ENCODE measurements around the gene POP5.

POP5 gene

DNA sequence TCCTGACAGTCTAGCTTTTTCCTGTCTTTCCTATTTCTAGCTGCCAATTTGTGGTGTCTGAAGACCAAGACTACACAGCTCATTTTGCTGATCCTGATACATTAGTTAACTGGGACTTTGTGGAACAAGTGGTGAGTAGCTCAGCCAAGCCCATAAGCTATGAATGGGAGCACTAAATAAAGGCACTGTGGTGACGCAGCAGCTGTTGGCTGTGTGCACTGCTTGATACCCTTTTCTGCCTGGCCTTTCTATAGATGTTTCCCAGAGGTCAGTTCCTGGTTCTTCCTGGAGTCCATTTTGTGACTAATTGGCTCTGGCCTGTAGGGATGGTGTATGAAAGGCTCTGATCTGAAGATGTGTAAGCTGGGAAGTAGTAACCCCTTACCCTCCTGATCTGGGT lies 26.5 kb downstream of the POP5 start:
- Histone ChIP-seq H4K20me1 (peaks cover 36 to 96% (median 57%) of the 10 kb centered on the region in 11 experiments), H3K36me3 (peaks cover 89 to 100% (median 97%) of the 10 kb centered on the region in 11 experiments), H3K9me3 (replicated peaks in 1 of 11) (no peaks in the 10 kb centered on the region), H3K4me2 (no peak overlapping the region), H3K27ac (no peak overlapping the region), H3K9ac (no peak overlapping the region), H3K4me1 (peaks cover 0 to 34% (median 11%) of the 10 kb centered on the region in 10 experiments; a peak in 14 of 20 replicates), H3K27me3 (no peaks in the 10 kb centered on the region), H3K4me3 (no peak overlapping the region)
- no peak for TF ChIP-seq Cebpa-rat (IDR thresholded peaks at IDR 0.05)

DNA sequence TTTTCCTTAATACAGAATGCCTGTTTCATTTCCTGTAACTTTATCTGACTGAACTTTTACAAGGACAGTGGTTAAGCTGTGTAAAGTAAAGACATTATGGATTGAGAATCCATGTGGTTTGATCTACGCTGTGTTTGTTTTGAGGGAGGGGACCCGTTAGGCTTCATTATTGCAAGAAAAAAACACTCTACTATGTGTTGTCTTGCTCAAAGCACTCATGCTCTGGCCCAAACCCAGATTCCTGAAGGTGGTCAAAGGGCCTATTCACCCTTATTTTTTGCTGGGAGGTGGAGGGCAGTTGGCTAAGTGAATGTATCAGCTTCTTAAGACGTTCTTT lies 35.2 kb downstream of the POP5 start:
- no peak overlapping the region for H3K4me2 ChIP-seq
- no peaks in the 10 kb centered on the region for H3K27me3 ChIP-seq
- peaks cover 97 to 100% (median 100%) of the 10 kb centered on the region in 11 experiments for H4K20me1 ChIP-seq
- H3K36me3 ChIP-seq, result peaks cover 88 to 100% (median 97%) of the 10 kb centered on the region in 11 experiments
- no peaks in the 10 kb centered on the region for H3K9me3 ChIP-seq (replicated peaks in 1 of 11)
- peaks cover 0 to 34% (median 12%) of the 10 kb centered on the region in 10 experiments; a peak in 12 of 20 replicates for H3K4me1 ChIP-seq
- no peak overlapping the region for H3K9ac ChIP-seq
- TF ChIP-seq Cebpa-rat (IDR thresholded peaks at IDR 0.05), result no peak
- no peak overlapping the region for H3K4me3 ChIP-seq
- H3K27ac ChIP-seq, result no peak overlapping the region

DNA sequence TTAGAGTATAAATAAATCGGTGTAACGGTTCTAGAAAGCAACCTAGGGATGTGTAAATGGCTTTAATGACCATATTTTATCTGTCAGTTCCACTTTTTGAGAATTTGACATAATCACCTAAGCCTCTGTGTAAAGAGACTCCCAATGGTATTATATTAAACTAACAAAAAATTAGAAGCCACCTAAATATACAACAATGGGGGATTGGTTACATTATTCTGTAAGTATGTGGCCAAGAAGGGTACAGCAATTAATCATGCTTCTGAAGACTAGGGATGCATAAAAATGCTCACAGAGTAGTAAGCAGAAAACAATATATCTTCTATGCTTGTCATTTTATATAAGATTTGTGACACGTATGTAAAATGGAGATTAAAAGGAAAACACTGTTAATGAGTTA lies 36.5 kb downstream of the POP5 start:
- H3K4me3 ChIP-seq, result no peak overlapping the region
- no peak overlapping the region for H3K27ac ChIP-seq
- no peak overlapping the region for H3K4me2 ChIP-seq
- TF ChIP-seq Cebpa-rat (IDR thresholded peaks at IDR 0.05), result no peak
- H3K4me1 ChIP-seq, result peaks cover 0 to 30% (median 6%) of the 10 kb centered on the region in 10 experiments; a peak in 11 of 20 replicates
- H3K9me3 ChIP-seq (replicated peaks in 1 of 11), result no peaks in the 10 kb centered on the region
- H3K36me3 ChIP-seq, result peaks cover 81 to 100% (median 97%) of the 10 kb centered on the region in 11 experiments
- no peaks in the 10 kb centered on the region for H3K27me3 ChIP-seq
- peaks cover 97 to 100% (median 100%) of the 10 kb centered on the region in 11 experiments for H4K20me1 ChIP-seq
- no peak overlapping the region for H3K9ac ChIP-seq

DNA sequence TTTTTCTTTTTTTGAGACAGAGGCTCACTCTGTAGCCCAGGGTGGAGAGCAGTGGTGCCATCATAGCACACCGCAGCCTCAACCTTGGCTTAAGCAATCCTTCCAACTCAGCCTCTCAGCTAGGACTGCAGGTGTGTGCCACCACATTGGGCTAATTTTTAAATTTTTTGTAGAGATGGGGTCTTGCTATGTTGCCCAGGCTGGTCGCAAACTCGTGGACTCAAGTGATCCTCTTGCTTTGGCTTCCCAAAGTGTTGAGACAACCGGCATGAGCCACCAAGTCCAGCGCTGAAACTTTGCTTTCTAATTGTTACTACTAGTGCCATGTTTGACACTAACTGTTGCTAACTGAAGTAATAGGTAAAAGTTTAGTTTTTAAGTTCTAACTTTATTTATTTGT lies 39.0 kb downstream of the POP5 start:
- Histone ChIP-seq H3K27me3 (no peaks in the 10 kb centered on the region), H3K4me1 (peaks cover 18 to 49% (median 28%) of the 10 kb centered on the region in 10 experiments), H4K20me1 (peaks cover 97 to 100% (median 100%) of the 10 kb centered on the region in 11 experiments), H3K4me3 (no peak overlapping the region), H3K36me3 (peaks cover 66 to 100% (median 93%) of the 10 kb centered on the region in 11 experiments), H3K9me3 (replicated peaks in 1 of 11) (no peaks in the 10 kb centered on the region), H3K9ac (peak overlapping the region in 2 of 11 experiments; percentile 31 to 46; a peak in 2 of 22 replicates), H3K4me2 (0 out of 22 replicates have a peak overlapping the region, but pooled peaks of 1 of the 11 experiments have one; percentile 5), H3K27ac (no peak overlapping the region)
- TF ChIP-seq Cebpa-rat (IDR thresholded peaks at IDR 0.05), result no peak

DNA sequence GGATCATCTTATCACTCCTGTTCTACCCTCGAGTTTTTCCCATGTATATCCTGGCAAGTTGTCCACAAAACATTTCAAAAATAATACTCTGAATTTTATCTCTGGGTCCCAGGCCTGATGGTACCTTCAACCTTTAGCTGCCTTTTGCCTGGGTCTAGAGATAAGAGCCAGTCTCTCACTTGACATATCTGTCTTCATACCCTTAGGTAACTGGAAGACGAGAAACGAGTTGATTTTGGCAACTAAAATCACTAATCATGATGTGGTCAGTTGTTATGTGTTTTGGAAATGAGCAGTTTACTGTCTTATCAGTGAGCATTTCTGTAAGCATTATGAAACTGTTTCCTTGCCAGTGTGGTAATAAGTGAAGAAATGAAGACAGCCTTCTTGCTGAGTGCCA lies 40.8 kb downstream of the POP5 start:
- peaks cover 36 to 65% (median 45%) of the 10 kb centered on the region in 10 experiments for H3K4me1 ChIP-seq

DNA sequence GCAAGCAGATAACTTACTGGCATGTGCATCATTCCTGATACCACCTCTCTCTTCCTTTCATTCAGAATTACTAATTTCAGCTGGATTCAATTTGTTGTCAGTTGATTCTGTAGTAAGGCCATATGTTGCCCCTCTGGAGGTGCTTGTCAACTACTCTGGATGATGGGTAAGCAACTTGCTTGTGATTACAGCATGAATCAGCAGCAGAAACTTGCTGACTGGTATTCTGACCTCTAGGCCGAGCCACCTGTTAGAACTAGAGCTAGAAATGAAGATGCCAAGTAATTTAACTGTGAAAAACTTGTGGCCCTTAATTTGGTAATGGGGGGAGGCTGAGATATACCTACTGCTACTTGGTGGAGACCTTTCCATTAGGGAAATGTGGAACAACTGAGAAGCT lies 41.9 kb downstream of the POP5 start:
- Histone ChIP-seq H3K36me3 (peaks cover 56 to 86% (median 77%) of the 10 kb centered on the region in 11 experiments), H3K4me3 (no peak overlapping the region), H3K9ac (no peak overlapping the region; a peak in 1 of 22 replicates), H3K27me3 (no peaks in the 10 kb centered on the region), H3K4me2 (peak overlapping the region in 5 of 11 experiments; percentile 86 to 98 (median 93); a peak in 9 of 22 replicates), H3K9me3 (replicated peaks in 1 of 11) (no peaks in the 10 kb centered on the region), H3K27ac (no peak overlapping the region), H4K20me1 (peaks cover 91 to 100% (median 97%) of the 10 kb centered on the region in 11 experiments), H3K4me1 (peaks cover 38 to 65% (median 46%) of the 10 kb centered on the region in 10 experiments)
- TF ChIP-seq Cebpa-rat (IDR thresholded peaks at IDR 0.05), result no peak

More for the DNA sequence above, 40.8 kb downstream of the POP5 start:
- H3K4me3 ChIP-seq, result no peak overlapping the region
- peak overlapping the region in 2 of 11 experiments; percentile 9 to 11; a peak in 1 of 22 replicates for H3K27ac ChIP-seq
- peaks cover 99 to 100% (median 100%) of the 10 kb centered on the region in 11 experiments for H4K20me1 ChIP-seq
- H3K27me3 ChIP-seq, result no peaks in the 10 kb centered on the region
- TF ChIP-seq Cebpa-rat (IDR thresholded peaks at IDR 0.05), result no peak
- H3K36me3 ChIP-seq, result peaks cover 60 to 97% (median 86%) of the 10 kb centered on the region in 11 experiments
- H3K4me2 ChIP-seq, result peak overlapping the region in 3 of 11 experiments; percentile 11 to 98 (median 86); a peak in 1 of 22 replicates
- peak overlapping the region in 2 of 11 experiments; percentile 5 to 12; a peak in 2 of 22 replicates for H3K9ac ChIP-seq
- H3K9me3 ChIP-seq (replicated peaks in 1 of 11), result no peaks in the 10 kb centered on the region

DNA sequence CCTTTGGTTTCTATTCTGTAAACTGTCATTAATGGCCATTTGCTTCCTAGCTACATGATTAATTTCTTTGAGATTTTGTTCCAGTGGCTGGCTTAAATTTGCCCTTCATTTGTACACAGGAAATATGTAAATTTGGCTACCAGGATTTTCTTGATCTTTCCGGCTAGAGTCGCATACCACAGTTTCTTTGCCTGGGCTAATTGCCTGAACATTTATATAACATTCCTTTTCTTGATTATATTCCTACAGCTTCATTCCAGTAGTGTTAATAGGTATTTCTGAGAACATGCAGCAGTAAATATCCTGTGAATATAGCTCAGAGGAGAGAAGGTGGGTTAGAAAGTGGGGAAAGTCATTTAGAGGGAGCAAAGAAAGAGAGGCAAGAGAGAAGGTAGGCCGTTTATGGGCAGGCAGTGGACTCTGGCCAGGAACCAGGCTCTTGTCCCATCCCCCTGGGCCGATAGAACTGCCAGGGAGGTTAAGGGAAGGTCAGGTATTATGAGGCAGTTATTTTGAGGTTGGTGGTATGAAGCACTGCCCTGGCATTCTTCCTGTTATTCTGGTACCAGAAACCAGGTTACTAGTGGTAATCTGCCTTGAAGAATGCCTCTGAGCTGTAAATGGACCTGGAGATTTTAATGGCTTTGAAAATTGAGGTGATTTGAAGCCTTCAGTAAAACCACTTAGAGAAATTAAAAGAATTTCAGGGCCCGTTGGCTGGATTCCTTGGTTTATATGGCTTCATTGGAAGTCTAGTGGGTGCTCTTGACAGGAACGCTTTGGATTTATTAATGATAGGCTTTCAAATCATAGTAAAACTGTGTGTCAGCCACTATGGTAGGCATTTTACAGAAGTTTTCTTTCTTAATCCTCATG lies 42.7 kb downstream of the POP5 start:
- H3K4me3 ChIP-seq, result peak overlapping the region in 4 of 10 experiments; percentile 17 to 98 (median 26); a peak in 5 of 20 replicates
- peak overlapping the region in 9 of 11 experiments; percentile 1 to 99 (median 50); a peak in 13 of 22 replicates for H3K9ac ChIP-seq
- H4K20me1 ChIP-seq, result peaks cover 84 to 92% (median 89%) of the 10 kb centered on the region in 11 experiments
- peak overlapping the region; percentile 85 to 98 (median 92) for H3K4me2 ChIP-seq
- H3K27ac ChIP-seq, result peak overlapping the region in 6 of 11 experiments; percentile 18 to 40 (median 32); a peak in 9 of 22 replicates
- no peak for TF ChIP-seq Cebpa-rat (IDR thresholded peaks at IDR 0.05)
- peaks cover 38 to 64% (median 44%) of the 10 kb centered on the region in 10 experiments for H3K4me1 ChIP-seq
- no peaks in the 10 kb centered on the region for H3K9me3 ChIP-seq (replicated peaks in 1 of 11)
- H3K27me3 ChIP-seq, result no peaks in the 10 kb centered on the region
- H3K36me3 ChIP-seq, result peaks cover 48 to 78% (median 70%) of the 10 kb centered on the region in 11 experiments

DNA sequence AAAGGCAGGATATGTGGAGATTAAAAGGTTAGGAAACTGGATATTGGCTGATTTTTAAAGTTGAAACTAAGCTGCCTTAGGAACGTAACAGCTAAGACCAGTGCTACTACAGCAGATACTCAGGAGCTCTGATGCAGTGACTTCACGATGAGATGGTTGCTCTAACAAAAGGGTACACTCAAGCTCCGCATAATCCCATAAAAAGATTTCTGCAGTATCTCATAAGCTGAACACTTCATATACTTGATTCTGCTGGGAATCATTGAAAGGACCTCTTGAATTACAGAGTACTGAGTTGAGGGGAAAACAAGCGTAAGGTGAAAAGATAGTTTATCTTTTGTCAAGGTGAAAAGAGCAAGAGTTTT lies 43.4 kb downstream of the POP5 start:
- Histone ChIP-seq H3K9ac (peak overlapping the region in 9 of 11 experiments; percentile 1 to 99 (median 48); a peak in 9 of 22 replicates), H4K20me1 (peaks cover 77 to 85% (median 83%) of the 10 kb centered on the region in 11 experiments), H3K36me3 (peaks cover 41 to 71% (median 66%) of the 10 kb centered on the region in 11 experiments), H3K9me3 (replicated peaks in 1 of 11) (no peaks in the 10 kb centered on the region), H3K27ac (no peak overlapping the region), H3K27me3 (no peaks in the 10 kb centered on the region), H3K4me1 (peaks cover 38 to 60% (median 44%) of the 10 kb centered on the region in 10 experiments), H3K4me2 (peak overlapping the region; percentile 85 to 98 (median 92)), H3K4me3 (peak overlapping the region in 4 of 10 experiments; percentile 17 to 100 (median 98); a peak in 3 of 20 replicates)
- no peak for TF ChIP-seq Cebpa-rat (IDR thresholded peaks at IDR 0.05)
